Muscle layer of duodenum (tissue), 2 donors: ENCODE measurements around the gene TGM2.

Experiments
- H3K27ac ChIP-seq: one replicate; pipeline ENCODE4 v1.7.0; 2013; ENCODE audit warnings: mild to moderate bottlenecking, low read length
- H3K27me3 ChIP-seq: one replicate; pipeline ENCODE4 v1.7.0; 2013; ENCODE audit warnings: low read depth, mild to moderate bottlenecking, control low read depth, low read length
- H3K36me3 ChIP-seq, 2 donors: one replicate each; pipeline ENCODE4 v1.7.0; 2013; ENCODE audit warnings: low read length in 2 of 2, control low read depth in 1 of 2, mild to moderate bottlenecking in 1 of 2; ENCODE audit not compliant: insufficient read depth in 2 of 2, control insufficient read depth in 1 of 2
- H3K4me1 ChIP-seq, 2 donors: one replicate each; pipeline ENCODE4 v1.7.0; 2013; ENCODE audit warnings: low read length in 2 of 2, mild to moderate bottlenecking in 2 of 2, control low read depth in 1 of 2, moderate library complexity in 1 of 2; ENCODE audit not compliant: insufficient read depth in 2 of 2, control insufficient read depth in 1 of 2
- H3K4me3 ChIP-seq, 2 donors: one replicate each; pipeline ENCODE4 v1.7.0; 2013; ENCODE audit warnings: low read length in 2 of 2, low read depth in 1 of 2, mild to moderate bottlenecking in 1 of 2
- H3K9me3 ChIP-seq, 2 donors: one replicate each; pipeline ENCODE4 v1.7.0; 2013; ENCODE audit warnings: low read length in 2 of 2, control low read depth in 1 of 2, mild to moderate bottlenecking in 1 of 2; ENCODE audit not compliant: control insufficient read depth in 1 of 2
- donor health status: healthy.

Gene TGM2

DNA sequence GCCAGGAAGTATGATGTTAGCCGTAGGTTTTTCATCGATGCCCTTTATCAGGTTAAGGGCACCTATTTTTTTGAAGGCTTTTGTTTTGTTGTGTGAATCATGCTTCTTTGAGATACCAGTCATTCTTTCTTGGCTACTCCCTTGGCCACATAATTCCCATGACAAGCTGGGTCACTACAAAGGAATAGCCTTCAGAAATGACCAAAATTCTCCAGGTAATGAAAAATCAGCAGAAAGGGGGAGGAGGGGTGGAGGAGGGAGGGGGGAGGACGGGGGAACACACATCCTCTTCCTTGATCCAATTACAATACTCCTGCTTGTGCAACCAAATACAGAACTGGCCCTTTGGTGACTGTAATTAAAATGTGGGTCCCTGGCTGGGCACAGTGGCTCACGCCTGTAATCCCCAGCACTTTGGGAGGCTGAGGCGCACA, 21.7 kb upstream of the TGM2 start:
- no peak overlapping the region for H3K4me3 ChIP-seq

DNA sequence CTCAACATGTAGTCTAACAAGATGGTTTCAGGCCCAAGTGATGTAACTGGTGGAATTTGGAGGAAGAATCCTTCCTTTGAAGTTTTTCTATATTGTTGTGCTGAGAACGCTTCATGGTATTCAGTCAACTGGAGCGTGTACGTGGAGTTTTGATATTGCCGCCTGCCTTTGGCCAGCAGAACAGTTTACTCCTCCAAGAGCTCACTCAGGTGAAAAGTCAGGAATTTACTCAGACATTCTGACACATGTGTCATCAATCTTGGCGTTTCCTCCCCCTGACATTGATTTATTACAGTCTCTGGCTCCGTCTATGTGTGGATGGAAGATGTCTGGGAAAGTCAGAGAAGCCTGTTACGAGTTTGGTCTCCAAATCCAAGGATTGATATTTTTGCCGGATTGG, 19.0 kb upstream of the TGM2 start:
- H3K9me3 ChIP-seq: peaks cover 0 to 3% of the 10 kb centered on the region in 2 donors
- H3K27me3 ChIP-seq: no peaks in the 10 kb centered on the region
- H3K4me3 ChIP-seq: no peak overlapping the region
- no peaks in the 10 kb centered on the region for H3K4me1 ChIP-seq
- no peak overlapping the region for H3K27ac ChIP-seq
- no peaks in the 10 kb centered on the region for H3K36me3 ChIP-seq

More for the DNA sequence above, 21.7 kb upstream of the TGM2 start:
- Histone ChIP-seq H3K36me3 (no peaks in the 10 kb centered on the region), H3K27me3 (no peaks in the 10 kb centered on the region), H3K27ac (no peak overlapping the region), H3K9me3 (no peaks in the 10 kb centered on the region), H3K4me1 (peaks cover 0 to 10% of the 10 kb centered on the region in 2 donors)

- H3K27me3 ChIP-seq: no peaks in the 10 kb centered on the region
- H3K36me3 ChIP-seq: no peaks in the 10 kb centered on the region
- no peaks in the 10 kb centered on the region for H3K4me1 ChIP-seq
- no peak overlapping the region for H3K27ac ChIP-seq
- H3K9me3 ChIP-seq: peaks cover 0 to 3% of the 10 kb centered on the region in 2 donors
- no peak overlapping the region for H3K4me3 ChIP-seq
Measured at GRCh38 chr20:38181971-38182370, 16.9 kb upstream of the TGM2 start.

GRCh38 chr20:38181207-38181801, 16.2 kb upstream of the TGM2 start:
- no peaks in the 10 kb centered on the region for H3K4me1 ChIP-seq
- no peaks in the 10 kb centered on the region for H3K36me3 ChIP-seq
- no peaks in the 10 kb centered on the region for H3K27me3 ChIP-seq
- H3K27ac ChIP-seq: no peak overlapping the region
- H3K4me3 ChIP-seq: no peak overlapping the region
- H3K9me3 ChIP-seq: peaks cover 0 to 3% of the 10 kb centered on the region in 2 donors

DNA sequence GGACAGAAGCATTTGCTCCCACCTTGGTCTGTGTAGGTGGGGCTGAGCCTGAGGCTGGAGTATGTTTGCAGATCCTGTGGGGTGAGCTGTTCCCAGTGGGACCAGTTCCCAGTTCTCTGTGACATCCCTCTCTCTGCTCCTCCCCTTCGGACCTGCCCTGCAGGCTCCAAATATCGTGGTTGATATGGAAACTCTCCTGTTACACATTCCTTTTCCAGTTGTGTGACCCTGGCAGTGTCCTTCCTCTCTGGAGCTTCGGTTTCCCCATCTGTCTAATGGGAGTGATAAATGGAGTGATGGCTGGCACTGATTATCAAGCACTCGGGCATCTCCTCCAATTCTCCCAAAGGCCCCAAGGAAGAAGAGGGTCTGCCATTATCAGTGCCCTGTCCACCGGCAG, 15.7 kb upstream of the TGM2 start:
- H3K4me1 ChIP-seq: no peaks in the 10 kb centered on the region
- H3K9me3 ChIP-seq: peaks cover 0 to 3% of the 10 kb centered on the region in 2 donors
- H3K27me3 ChIP-seq: no peaks in the 10 kb centered on the region
- H3K27ac ChIP-seq: no peak overlapping the region
- no peaks in the 10 kb centered on the region for H3K36me3 ChIP-seq
- H3K4me3 ChIP-seq: no peak overlapping the region

- H3K27me3 ChIP-seq: no peaks in the 10 kb centered on the region
- H3K4me1 ChIP-seq: no peaks in the 10 kb centered on the region
- H3K27ac ChIP-seq: no peak overlapping the region
- H3K9me3 ChIP-seq: peaks cover 0 to 3% of the 10 kb centered on the region in 2 donors
- no peaks in the 10 kb centered on the region for H3K36me3 ChIP-seq
- no peak overlapping the region for H3K4me3 ChIP-seq
Measured at GRCh38 chr20:38179846-38180245, 14.8 kb upstream of the TGM2 start.

GRCh38 chr20:38178581-38178980, 13.5 kb upstream of the TGM2 start:
- no peak overlapping the region for H3K4me3 ChIP-seq
- H3K9me3 ChIP-seq: peaks cover 0 to 3% of the 10 kb centered on the region in 2 donors
- H3K27me3 ChIP-seq: no peaks in the 10 kb centered on the region
- H3K36me3 ChIP-seq: no peaks in the 10 kb centered on the region
- H3K4me1 ChIP-seq: no peaks in the 10 kb centered on the region
- no peak overlapping the region for H3K27ac ChIP-seq

DNA sequence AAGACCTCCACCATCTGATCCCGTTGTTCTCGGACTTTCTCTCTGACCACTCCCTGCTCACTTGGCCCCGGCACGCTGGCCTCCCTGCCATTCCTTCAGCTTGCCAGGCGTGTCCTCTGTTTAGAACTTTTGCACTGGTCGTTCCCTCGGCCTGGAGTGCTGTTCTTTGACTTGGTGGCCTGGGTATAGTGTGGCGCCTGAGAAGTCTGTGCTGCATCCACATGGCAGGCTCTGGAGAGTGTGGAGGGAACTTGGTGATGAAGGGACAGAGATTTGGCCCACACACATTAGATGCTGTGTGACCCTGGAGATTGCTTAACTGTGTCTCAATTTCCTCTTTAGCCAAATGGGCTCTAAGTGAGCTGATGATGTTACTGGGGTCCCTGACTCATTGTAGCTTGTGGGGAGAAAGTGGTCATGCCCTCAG, 13.0 kb upstream of the TGM2 start:
- H3K9me3 ChIP-seq: peaks cover 0 to 3% of the 10 kb centered on the region in 2 donors

GRCh38 chr20:38177201-38177600, 12.1 kb upstream of the TGM2 start:
- no peak overlapping the region for H3K4me3 ChIP-seq
- no peaks in the 10 kb centered on the region for H3K4me1 ChIP-seq
- H3K9me3 ChIP-seq: peaks cover 0 to 3% of the 10 kb centered on the region in 2 donors
- H3K27ac ChIP-seq: no peak overlapping the region
- H3K27me3 ChIP-seq: no peaks in the 10 kb centered on the region
- no peaks in the 10 kb centered on the region for H3K36me3 ChIP-seq

More for the DNA sequence above, 13.0 kb upstream of the TGM2 start:
- Histone ChIP-seq H3K4me1 (no peaks in the 10 kb centered on the region), H3K27ac (no peak overlapping the region), H3K36me3 (no peaks in the 10 kb centered on the region), H3K4me3 (no peak overlapping the region), H3K27me3 (no peaks in the 10 kb centered on the region)

- no peaks in the 10 kb centered on the region for H3K27me3 ChIP-seq
- H3K9me3 ChIP-seq: no peaks in the 10 kb centered on the region
- H3K27ac ChIP-seq: no peak overlapping the region
- no peaks in the 10 kb centered on the region for H3K36me3 ChIP-seq
- no peak overlapping the region for H3K4me3 ChIP-seq
- no peaks in the 10 kb centered on the region for H3K4me1 ChIP-seq
Measured at GRCh38 chr20:38175304-38176180, 10.5 kb upstream of the TGM2 start.

GRCh38 chr20:38173237-38174156, 8.4 kb upstream of the TGM2 start:
- H3K9me3 ChIP-seq: no peaks in the 10 kb centered on the region
- no peak overlapping the region for H3K4me3 ChIP-seq
- H3K4me1 ChIP-seq: peaks cover 0 to under 1% of the 10 kb centered on the region in 2 donors
- H3K36me3 ChIP-seq: no peaks in the 10 kb centered on the region
- H3K27me3 ChIP-seq: no peaks in the 10 kb centered on the region
- no peak overlapping the region for H3K27ac ChIP-seq
